HG02588 (cell line): ENCODE measurements around the gene TXNL4A.

Experiments
- ATAC-seq: cut with Tn5 transposase; IDR thresholded peaks from one replicate; pipeline ENCODE4 v1.9.1; 2021; ENCODE audit warnings: mild to moderate bottlenecking, moderate library complexity; ENCODE audit not compliant: unreplicated experiment

Gene TXNL4A

GRCh38 chr18:79937103-79937860 is 51.1 kb downstream of the TXNL4A start:
- ATAC-seq = no peak

GRCh38 chr18:79936641-79937040 is 51.7 kb downstream of the TXNL4A start:
- no peak for ATAC-seq

- no peak for ATAC-seq
Observed at GRCh38 chr18:79935925-79936324, 52.4 kb downstream of the TXNL4A start.

GRCh38 chr18:79935499-79935898 is 52.9 kb downstream of the TXNL4A start:
- no peak for ATAC-seq

- no peak for ATAC-seq
Observed at GRCh38 chr18:79935098-79935480, 53.3 kb downstream of the TXNL4A start.

- ATAC-seq = no peak
Observed at GRCh38 chr18:79934311-79935097, 53.9 kb downstream of the TXNL4A start.

- no peak for ATAC-seq
Observed at GRCh38 chr18:79933765-79934164, 54.6 kb downstream of the TXNL4A start.

- ATAC-seq = no peak
Observed at GRCh38 chr18:79932907-79933306, 55.5 kb downstream of the TXNL4A start.

- ATAC-seq = no peak
Observed at GRCh38 chr18:79931475-79931874, 56.9 kb downstream of the TXNL4A start.

- no peak for ATAC-seq
Observed at GRCh38 chr18:79930020-79930642, 58.2 kb downstream of the TXNL4A start.

GRCh38 chr18:79928563-79928960 is 59.8 kb downstream of the TXNL4A start:
- no peak for ATAC-seq

- ATAC-seq = no peak
Observed at GRCh38 chr18:79927607-79928562, 60.5 kb downstream of the TXNL4A start.

GRCh38 chr18:79926715-79927606 is 61.4 kb downstream of the TXNL4A start:
- ATAC-seq = no peak

GRCh38 chr18:79926306-79926705 is 62.1 kb downstream of the TXNL4A start:
- no peak for ATAC-seq

- no peak for ATAC-seq
Observed at GRCh38 chr18:79924814-79925731, 63.3 kb downstream of the TXNL4A start.

GRCh38 chr18:79923896-79924585 is 64.3 kb downstream of the TXNL4A start:
- no peak for ATAC-seq

- ATAC-seq = no peak
Observed at GRCh38 chr18:79922971-79923411, 65.4 kb downstream of the TXNL4A start.
